ENCODE results near the gene MAGI3. TPM values are rescaled to one million over a fixed set of nuclear protein-coding genes. Genes with fewer than 3 reads are reported as not detected.
"Not testable (repeated sequence)": the region's sequence is repeated elsewhere in the genome, so short reads cannot be mapped to it uniquely, and the experiment has no call there.

MAGI3 gene
- total RNA-seq, 1 donor from 2014 or later: 6.3 TPM

GRCh38 chr1:113587475-113587874, 197.2 kb downstream of the MAGI3 start:
- FAIRE-seq (no peak), DNase-seq (ENCODE audit: low read depth) (no peak)
- no peaks in the 10 kb centered on the region for H3K27me3 ChIP-seq (ENCODE audit: control insufficient read depth, insufficient read depth, low read length)
- H3K36me3 ChIP-seq (ENCODE audit: control insufficient read depth, insufficient read depth, low read length): no peaks in the 10 kb centered on the region
- H3K4me3 ChIP-seq (ENCODE audit: low read depth, low read length): no peak overlapping the region
- TF ChIP-seq, protein P1, sequence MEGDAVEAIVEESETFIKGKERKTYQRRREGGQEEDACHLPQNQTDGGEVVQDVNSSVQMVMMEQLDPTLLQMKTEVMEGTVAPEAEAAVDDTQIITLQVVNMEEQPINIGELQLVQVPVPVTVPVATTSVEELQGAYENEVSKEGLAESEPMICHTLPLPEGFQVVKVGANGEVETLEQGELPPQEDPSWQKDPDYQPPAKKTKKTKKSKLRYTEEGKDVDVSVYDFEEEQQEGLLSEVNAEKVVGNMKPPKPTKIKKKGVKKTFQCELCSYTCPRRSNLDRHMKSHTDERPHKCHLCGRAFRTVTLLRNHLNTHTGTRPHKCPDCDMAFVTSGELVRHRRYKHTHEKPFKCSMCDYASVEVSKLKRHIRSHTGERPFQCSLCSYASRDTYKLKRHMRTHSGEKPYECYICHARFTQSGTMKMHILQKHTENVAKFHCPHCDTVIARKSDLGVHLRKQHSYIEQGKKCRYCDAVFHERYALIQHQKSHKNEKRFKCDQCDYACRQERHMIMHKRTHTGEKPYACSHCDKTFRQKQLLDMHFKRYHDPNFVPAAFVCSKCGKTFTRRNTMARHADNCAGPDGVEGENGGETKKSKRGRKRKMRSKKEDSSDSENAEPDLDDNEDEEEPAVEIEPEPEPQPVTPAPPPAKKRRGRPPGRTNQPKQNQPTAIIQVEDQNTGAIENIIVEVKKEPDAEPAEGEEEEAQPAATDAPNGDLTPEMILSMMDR (IDR thresholded peaks at IDR 0.05; ENCODE audit: insufficient read depth, low read length, severe bottlenecking): no peak

DNA sequence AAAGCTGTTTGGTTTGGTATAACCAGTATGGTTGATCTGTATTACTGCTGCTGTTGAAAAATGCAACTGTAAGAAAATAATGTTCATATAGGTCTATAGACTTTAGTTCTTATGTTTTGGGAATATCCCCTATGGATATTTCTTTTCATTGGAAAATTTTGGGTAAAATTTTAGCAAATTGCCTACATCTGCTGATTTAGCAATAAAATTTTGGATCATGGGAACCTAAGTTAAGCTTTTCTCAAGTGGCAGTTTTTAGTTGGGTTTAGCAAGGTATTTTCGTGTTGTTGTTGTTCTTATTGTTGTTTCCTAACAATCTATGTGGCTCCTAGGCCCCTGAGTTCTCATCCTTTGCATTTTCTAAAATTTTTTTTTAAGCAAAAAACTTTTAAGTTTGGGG, 201.9 kb downstream of the MAGI3 start:
- H3K36me3 ChIP-seq (ENCODE audit: control insufficient read depth, insufficient read depth, low read length): no peaks in the 10 kb centered on the region

GRCh38 chr1:113593550-113594297, 203.4 kb downstream of the MAGI3 start:
- H3K4me3 ChIP-seq (ENCODE audit: low read depth, low read length): no peak overlapping the region
- TF ChIP-seq, protein P1 (IDR thresholded peaks at IDR 0.05; ENCODE audit: insufficient read depth, low read length, severe bottlenecking): no peak
- no peak for DNase-seq (ENCODE audit: low read depth)
- H3K36me3 ChIP-seq (ENCODE audit: control insufficient read depth, insufficient read depth, low read length): no peaks in the 10 kb centered on the region
- no peak for FAIRE-seq
- no peaks in the 10 kb centered on the region for H3K27me3 ChIP-seq (ENCODE audit: control insufficient read depth, insufficient read depth, low read length)

More for the DNA sequence above, 201.9 kb downstream of the MAGI3 start:
- H3K27me3 ChIP-seq (ENCODE audit: control insufficient read depth, insufficient read depth, low read length): no peaks in the 10 kb centered on the region
- FAIRE-seq (no peak), DNase-seq (ENCODE audit: low read depth) (no peak)
- H3K4me3 ChIP-seq (ENCODE audit: low read depth, low read length): no peak overlapping the region
- TF ChIP-seq, protein P1 (IDR thresholded peaks at IDR 0.05; ENCODE audit: insufficient read depth, low read length, severe bottlenecking): no peak

DNA sequence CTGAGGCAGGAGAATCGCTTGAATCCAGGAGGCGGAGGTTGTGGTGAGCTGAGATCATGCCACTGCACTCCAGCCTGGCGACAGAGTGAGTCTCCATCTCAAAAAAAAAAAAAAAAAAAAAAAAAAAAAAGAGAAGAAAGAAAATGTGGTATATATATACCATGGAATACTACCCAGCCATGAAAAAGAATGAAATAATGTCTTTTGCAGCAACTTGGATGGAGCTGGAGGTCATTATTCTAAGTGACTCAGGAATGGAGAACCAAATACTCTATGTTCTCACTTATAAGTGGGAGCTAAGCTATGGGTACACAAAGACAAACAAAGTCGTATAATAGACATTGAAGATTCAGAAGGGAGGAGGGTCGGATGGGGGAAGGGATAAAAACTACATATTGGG, 214.2 kb downstream of the MAGI3 start:
- FAIRE-seq; H3K36me3 ChIP-seq (ENCODE audit: control insufficient read depth, insufficient read depth, low read length); H3K4me3 ChIP-seq (ENCODE audit: low read depth, low read length); H3K27me3 ChIP-seq (ENCODE audit: control insufficient read depth, insufficient read depth, low read length); DNase-seq (ENCODE audit: low read depth): not testable (repeated sequence)

GRCh38 chr1:113605146-113605545, 214.8 kb downstream of the MAGI3 start:
- Histone ChIP-seq H3K27me3 (ENCODE audit: control insufficient read depth, insufficient read depth, low read length) (no peaks in the 10 kb centered on the region), H3K4me3 (ENCODE audit: low read depth, low read length) (no peak overlapping the region), H3K36me3 (ENCODE audit: control insufficient read depth, insufficient read depth, low read length) (no peaks in the 10 kb centered on the region)
- FAIRE-seq (no peak), DNase-seq (ENCODE audit: low read depth) (no peak)
- TF ChIP-seq, protein P1 (IDR thresholded peaks at IDR 0.05; ENCODE audit: insufficient read depth, low read length, severe bottlenecking): no peak

GRCh38 chr1:113608399-113608798, 218.1 kb downstream of the MAGI3 start:
- TF ChIP-seq, protein P1 (IDR thresholded peaks at IDR 0.05; ENCODE audit: insufficient read depth, low read length, severe bottlenecking): no peak
- H3K4me3 ChIP-seq (ENCODE audit: low read depth, low read length): no peak overlapping the region
- H3K27me3 ChIP-seq (ENCODE audit: control insufficient read depth, insufficient read depth, low read length): no peaks in the 10 kb centered on the region
- DNase-seq (ENCODE audit: low read depth): no peak
- no peaks in the 10 kb centered on the region for H3K36me3 ChIP-seq (ENCODE audit: control insufficient read depth, insufficient read depth, low read length)
- FAIRE-seq: no peak

Measured in bronchial epithelial cell (primary cell).